HepG2 (cell line): ENCODE results near the gene ZNF213. TPM values are rescaled to one million over a fixed set of nuclear protein-coding genes. Genes with fewer than 3 reads are reported as not detected.

Experiments used
- ATAC-seq: fragments of 200-7000 bp; cut with Tn5 transposase; 3 replicates; pipeline ENCODE4 v1.9.1; 2020; ENCODE audit warnings: mild to moderate bottlenecking, moderate library complexity
- BruUV-seq: library from RNA; stranded (reverse); fragments of 400-500 nt; replicated peaks from 2 replicates; lab custom pipeline; 2021; lab: Mats Ljungman, UMichigan
- CTCF ChIA-PET: fragments of 300-600 bp; formaldehyde crosslinking; extraction: SDS; loops from one replicate; lab custom pipeline; 2021; ENCODE audit warnings: low total read pairs, inconsistent platforms, low intra/inter-chr PET ratio; lab: Yijun Ruan, JAX
- POLR2A ChIA-PET: fragments of 350-600 bp; sonication (Branson Sonifier 250); formaldehyde crosslinking; loops from one replicate; lab custom pipeline; 2020; ENCODE audit warnings: antibody characterized with exemption, inconsistent platforms; lab: Yijun Ruan, JAX
- DNase-seq: peaks from one replicate; pipeline ENCODE4 v3.0.0-alpha.2; 2015; ENCODE audit warnings: low spot score
- FAIRE-seq: peaks from 3 replicates; lab custom pipeline; 2011; peaks lifted over from hg19 to GRCh38; lab: Jason Lieb, UNC
- H2AFZ ChIP-seq: one replicate; pipeline ENCODE4 v1.6.1; 2011; ENCODE audit warnings: low read length, inconsistent platforms
- H3K27ac ChIP-seq: fragments of 300-600 bp; 3 replicates; pipeline ENCODE4 v1.8.0; 2011; ENCODE audit warnings: mixed run types, mild to moderate bottlenecking, mixed read lengths, low read length, inconsistent platforms; ENCODE audit not compliant: insufficient read depth; ENCODE audit errors: extremely low read length
- H3K27me3 ChIP-seq, 2 experiments: fragments of 200-600 bp in 1 of 2; 2 replicates in 1 of 2; 3 replicates in 1 of 2; pipeline versions ENCODE4 v1.6.0 to v1.8.0; 2011; ENCODE audit warnings: low read length in 2 of 2, mild to moderate bottlenecking in 2 of 2, moderate library complexity in 2 of 2, inconsistent platforms in 1 of 2; ENCODE audit not compliant: insufficient read depth in 2 of 2, control insufficient read depth in 1 of 2
- H3K36me3 ChIP-seq, 2 experiments: fragments of 200-600 bp in 1 of 2; replicated peaks in 1 of 2; 2 replicates in 1 of 2; 3 replicates in 1 of 2; pipeline versions ENCODE4 v1.5.1 to v1.8.0; 2011; ENCODE audit warnings: low read length in 2 of 2, inconsistent platforms in 1 of 2; ENCODE audit not compliant: insufficient read depth in 2 of 2, control insufficient read depth in 1 of 2
- H3K4me1 ChIP-seq: 2 replicates; pipeline ENCODE4 v1.5.1; 2012; ENCODE audit warnings: low read length, inconsistent platforms; ENCODE audit not compliant: insufficient read depth
- H3K4me2 ChIP-seq: 2 replicates; pipeline ENCODE4 v1.6.0; 2011; ENCODE audit warnings: low read depth, low read length, inconsistent platforms
- H3K4me3 ChIP-seq, 3 experiments: fragments of 200-600 bp in 1 of 3; sonication (generic), shearing (Covaris generic) in 1 of 3; replicated peaks in 1 of 3; 2 replicates each; pipeline ENCODE4 v1.5.1; 2011 to 2016; ENCODE audit warnings: low read length in 3 of 3, inconsistent platforms in 2 of 3, low read depth in 2 of 3, mild to moderate bottlenecking in 2 of 3, control low read depth in 1 of 3, mixed read lengths in 1 of 3; ENCODE audit not compliant: insufficient read depth in 1 of 3
- H3K79me2 ChIP-seq: one replicate; pipeline ENCODE4 v1.6.1; 2011; ENCODE audit warnings: low read length, inconsistent platforms; ENCODE audit not compliant: insufficient read depth
- H3K9ac ChIP-seq: 2 replicates; pipeline ENCODE4 v1.6.0; 2011; ENCODE audit warnings: mild to moderate bottlenecking, low read depth, low read length, inconsistent platforms; ENCODE audit not compliant: insufficient read depth
- H3K9me3 ChIP-seq: 2 replicates; pipeline ENCODE4 v1.5.1; 2012; ENCODE audit warnings: mild to moderate bottlenecking, low read length
- H4K20me1 ChIP-seq: 2 replicates; pipeline ENCODE4 v1.6.0; 2011; ENCODE audit warnings: inconsistent platforms, mild to moderate bottlenecking, low read length, moderate library complexity; ENCODE audit not compliant: insufficient read depth
- ATF1 ChIP-seq: IDR thresholded peaks from 2 replicates; pipeline ENCODE4 v1.6.1; 2016; ENCODE audit warnings: mild to moderate bottlenecking, control low read depth
- GPN1 ChIP-seq: sonication (generic); formaldehyde crosslinking; IDR thresholded peaks from 2 replicates; pipeline ENCODE4 v1.5.1; 2020; ENCODE audit warnings: missing genetic modification reagents, borderline replicate concordance
- HIC2 ChIP-seq: sonication (generic); formaldehyde crosslinking; IDR thresholded peaks from 2 replicates; pipeline ENCODE4 v1.9.0; 2022; ENCODE audit warnings: low read depth, missing genetic modification reagents
- KLF15 ChIP-seq: sonication (generic); formaldehyde crosslinking; IDR thresholded peaks from 2 replicates; pipeline ENCODE4 v1.8.1; 2023; ENCODE audit warnings: borderline replicate concordance, mild to moderate bottlenecking, inconsistent platforms, missing genetic modification reagents, mixed read lengths
- MEIS2 ChIP-seq: sonication (generic); formaldehyde crosslinking; IDR thresholded peaks from 2 replicates; pipeline ENCODE4 v1.9.0; 2021; ENCODE audit warnings: mild to moderate bottlenecking, missing genetic modification reagents
- MIER2 ChIP-seq: IDR thresholded peaks from 2 replicates; pipeline ENCODE4 v1.6.1; 2016; ENCODE audit warnings: missing biosample characterization, missing genetic modification reagents
- MTA3 ChIP-seq: sonication (generic); formaldehyde crosslinking; IDR thresholded peaks from 2 replicates; pipeline ENCODE4 v1.4.0; 2020; ENCODE audit warnings: missing genetic modification reagents
- RCOR2 ChIP-seq: IDR thresholded peaks from 2 replicates; pipeline ENCODE4 v1.6.1; 2016; ENCODE audit warnings: missing biosample characterization, missing genetic modification reagents
- SIN3B ChIP-seq: fragments of 150-350 bp; IDR thresholded peaks from 2 replicates; pipeline ENCODE4 v1.6.1; 2014; ENCODE audit warnings: low read length
- SNAPC2 ChIP-seq: sonication (generic); formaldehyde crosslinking; IDR thresholded peaks from 2 replicates; pipeline ENCODE4 v1.8.1; 2022; ENCODE audit warnings: mild to moderate bottlenecking, missing genetic modification reagents
- SRSF1 ChIP-seq: fragments of 200-400 bp; formaldehyde crosslinking; optimal IDR thresholded peaks from 2 replicates; pipeline ENCODE3; 2017; ENCODE audit warnings: mild to moderate bottlenecking, low read depth, low read length, moderate library complexity
- ZBTB38 ChIP-seq: sonication (generic); formaldehyde crosslinking; IDR thresholded peaks from 2 replicates; pipeline ENCODE4 v1.5.1; 2020; ENCODE audit warnings: mild to moderate bottlenecking, missing genetic modification reagents
- ZGPAT ChIP-seq: IDR thresholded peaks from 2 replicates; pipeline ENCODE4 v1.6.1; 2016; ENCODE audit warnings: mild to moderate bottlenecking
- ZNF136 ChIP-seq: sonication (generic); formaldehyde crosslinking; IDR thresholded peaks from 2 replicates; pipeline ENCODE4 v1.8.1; 2022; ENCODE audit warnings: low read depth, mild to moderate bottlenecking, moderate library complexity, missing genetic modification reagents
- ZNF251 ChIP-seq: sonication (generic); formaldehyde crosslinking; IDR thresholded peaks from 2 replicates; pipeline ENCODE4 v1.9.0; 2021; ENCODE audit warnings: mild to moderate bottlenecking, missing genetic modification reagents
- ZNF605 ChIP-seq: sonication (generic); formaldehyde crosslinking; IDR thresholded peaks from 2 replicates; pipeline ENCODE4 v1.8.0; 2022; ENCODE audit warnings: mild to moderate bottlenecking, missing genetic modification reagents
- ZNF629 ChIP-seq: sonication (generic); formaldehyde crosslinking; conservative IDR thresholded peaks from 2 replicates; pipeline ENCODE4 v1.5.0; 2020; ENCODE audit warnings: missing genetic modification reagents
- ZNF788 ChIP-seq: sonication (generic); formaldehyde crosslinking; IDR thresholded peaks from 2 replicates; pipeline ENCODE4 v1.5.0; 2020; ENCODE audit warnings: mild to moderate bottlenecking, missing genetic modification reagents, borderline replicate concordance
- ZSCAN21 ChIP-seq: sonication (generic); formaldehyde crosslinking; IDR thresholded peaks from 2 replicates; pipeline ENCODE4 v1.8.0; 2022; ENCODE audit warnings: mild to moderate bottlenecking, missing genetic modification reagents, moderate library complexity, borderline replicate concordance
- WGBS: methylation state at CpG from one replicate; pipeline ENCODE4 v1.1.6; 2017; ENCODE audit warnings: low lambda C conversion rate; 5-methylcytosine and 5-hydroxymethylcytosine counted together
- in situ Hi-C: cut with HindIII; loops from 2 replicates; pipeline ENCODE4 v1.10.0; 2017; ENCODE audit warnings: low pct_unique_long_range_greater_than_20kb; ENCODE audit not compliant: extremely low pct_ligation_motif_present
- intact Hi-C: fragments of 100-400 bp; cut with micrococcal nuclease; formaldehyde crosslinking; loops from one replicate; pipeline ENCODE4 v1.10.0; 2022; ENCODE audit not compliant: unreplicated experiment
- polyA plus RNA-seq, 8 experiments: library from polyadenylated mRNA; depleted of rRNA in 3 of 8; stranded (reverse) in 7 of 8; unstranded in 1 of 8; fragments of >200 nt; fragmentation: Illumina TruSeq in 4 of 8; extraction: Trizol in 4 of 8; gene quantifications; 2 replicates each; pipeline versions ENCODE4 v1.2.1 to v1.2.3, GENCODE V29; 2011 to 2016; ENCODE audit warnings: low read depth in 4 of 8, missing spikeins in 1 of 8, mixed read lengths in 1 of 8; ENCODE audit not compliant: insufficient read depth in 1 of 8
- total RNA-seq, 5 experiments: library from RNA; depleted of rRNA; stranded (reverse); fragments of >200 nt; fragmentation: Illumina TruSeq; extraction: Trizol; gene quantifications; 2 replicates each; pipeline ENCODE4 v1.2.3, GENCODE V29; 2016; ENCODE audit warnings: low read depth in 1 of 5
- TF ChIP-seq, protein P1 (sequence below): IDR thresholded peaks from 2 replicates; pipeline ENCODE4 v1.6.1; 2012; ENCODE audit warnings: inconsistent platforms
- TF ChIP-seq, protein P2 (sequence below): sonication (generic); formaldehyde crosslinking; IDR thresholded peaks from 2 replicates; pipeline ENCODE4 v1.4.0; 2020; ENCODE audit warnings: mild to moderate bottlenecking, missing genetic modification reagents

Gene ZNF213
- total and polyA plus RNA-seq, 2 of the 13 experiments (the other 11 are each of a cell fraction or from before 2014, with no cell fraction given) = 0.59 to 0.97 TPM

DNA sequence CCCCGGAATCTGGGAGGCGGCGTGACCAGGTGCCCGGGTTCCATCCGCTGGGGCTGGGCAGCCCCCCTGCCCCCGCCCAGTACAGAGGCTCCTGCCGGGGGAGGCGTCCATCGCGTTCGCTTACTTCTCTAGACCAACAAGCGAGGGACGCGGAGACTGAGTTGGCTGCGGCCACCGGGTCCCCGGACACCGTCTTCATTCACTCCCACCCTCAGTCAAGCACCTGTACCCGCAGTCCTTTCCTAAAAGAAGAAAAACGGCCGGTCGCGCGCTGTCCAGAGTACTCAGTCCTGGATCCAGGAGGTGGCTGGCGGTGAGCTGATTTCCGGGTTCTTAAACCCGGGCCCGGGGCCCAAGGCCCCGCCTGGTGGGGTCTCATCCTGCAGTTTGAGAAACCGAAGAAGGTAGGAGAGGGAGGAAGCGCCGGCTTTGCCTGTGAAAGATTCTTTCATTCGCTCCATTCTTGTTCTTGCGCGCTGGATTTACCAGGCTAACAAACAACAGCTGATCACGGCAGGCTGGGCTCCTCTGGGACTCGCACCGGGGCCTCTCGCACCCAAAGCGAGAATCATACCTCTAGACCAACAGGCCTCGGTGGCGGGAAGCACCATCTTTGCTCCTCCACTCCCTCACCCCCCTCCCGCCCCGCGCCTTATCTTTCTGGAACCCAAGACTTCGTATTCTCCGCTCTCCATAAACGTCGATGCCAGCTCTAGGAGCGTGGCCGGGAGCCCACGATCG is 35.8 kb downstream of the ZNF213 start:
- Histone ChIP-seq H3K79me2 (no peaks in the 10 kb centered on the region), H3K9ac (peak overlapping the region; percentile 10; the same call in 1 of the 2 replicates), H3K4me3 (peak overlapping the region; percentile 63 to 78 (median 77)), H3K27me3 (peaks cover 0 to 12% of the 10 kb centered on the region in 2 experiments; a peak in 1 of 5 replicates), H3K9me3 (no peaks in the 10 kb centered on the region), H2AFZ (no peak overlapping the region), H3K36me3 (no peaks in the 10 kb centered on the region), H3K4me2 (peak overlapping the region; percentile 94), H3K27ac (no peak overlapping the region), H4K20me1 (no peaks in the 10 kb centered on the region), H3K4me1 (peaks cover 61% of the 10 kb centered on the region)
- CTCF ChIA-PET = no interaction called here
- BruUV-seq = no TSS peak
- DNase-seq = no peak
- 4% methylated on average over 22 of the region's 53 CpGs for WGBS
- in situ Hi-C loops (no loop called here), intact Hi-C loops (loop anchor here (2.0 to 5.0 kb wide), 2 partner anchors 18 to 38 kb away; no protein-coding TSS in a partner anchor)
- POLR2A ChIA-PET = interaction anchor here (0.6 to 3.5 kb wide), 8 partner anchors 7 to 94 kb away, joined by 3 to 51 read pairs (median 14); partner anchors contain the start of genes OR1F1 and ZNF213
- peak; percentile 25 for ATAC-seq
- no peak for FAIRE-seq
- TF ChIP-seq ZSCAN21 (CRISPR knock-in tag) (no peak), MTA3 (CRISPR knock-in tag) (no peak), MIER2 (CRISPR knock-in tag) (0 out of 2 replicates have a peak, but pooled peaks have one; percentile 14), HIC2 (CRISPR knock-in tag) (no peak), SIN3B (no peak), ZGPAT (CRISPR knock-in tag) (no peak), RCOR2 (no peak), SNAPC2 (CRISPR knock-in tag) (no peak), ZBTB38 (0 out of 2 replicates have a peak, but pooled peaks have one; percentile 14), GPN1 (CRISPR knock-in tag) (no peak), ZNF605 (CRISPR knock-in tag) (0 out of 2 replicates have a peak, but pooled peaks have one; percentile 32), ATF1 (no peak), KLF15 (CRISPR knock-in tag) (no peak), MEIS2 (no peak), SRSF1 (peak; percentile 25), ZNF136 (CRISPR knock-in tag) (no peak), ZNF629 (CRISPR knock-in tag) (no peak), ZNF251 (CRISPR knock-in tag) (no peak), ZNF788 (peak; percentile 15; the same call in 1 of the 2 replicates)
- TF ChIP-seq, protein P1, sequence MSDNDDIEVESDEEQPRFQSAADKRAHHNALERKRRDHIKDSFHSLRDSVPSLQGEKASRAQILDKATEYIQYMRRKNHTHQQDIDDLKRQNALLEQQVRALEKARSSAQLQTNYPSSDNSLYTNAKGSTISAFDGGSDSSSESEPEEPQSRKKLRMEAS = peak; percentile 14; the same call in 1 of the 2 replicates
- TF ChIP-seq, protein P2, sequence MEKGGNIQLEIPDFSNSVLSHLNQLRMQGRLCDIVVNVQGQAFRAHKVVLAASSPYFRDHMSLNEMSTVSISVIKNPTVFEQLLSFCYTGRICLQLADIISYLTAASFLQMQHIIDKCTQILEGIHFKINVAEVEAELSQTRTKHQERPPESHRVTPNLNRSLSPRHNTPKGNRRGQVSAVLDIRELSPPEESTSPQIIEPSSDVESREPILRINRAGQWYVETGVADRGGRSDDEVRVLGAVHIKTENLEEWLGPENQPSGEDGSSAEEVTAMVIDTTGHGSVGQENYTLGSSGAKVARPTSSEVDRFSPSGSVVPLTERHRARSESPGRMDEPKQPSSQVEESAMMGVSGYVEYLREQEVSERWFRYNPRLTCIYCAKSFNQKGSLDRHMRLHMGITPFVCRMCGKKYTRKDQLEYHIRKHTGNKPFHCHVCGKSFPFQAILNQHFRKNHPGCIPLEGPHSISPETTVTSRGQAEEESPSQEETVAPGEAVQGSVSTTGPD (CRISPR knock-in tag) = no peak
